GM21423 (cell line): ENCODE data around the gene KRTAP5-11.
"Not testable (repeated sequence)": the region's sequence is repeated elsewhere in the genome, so short reads cannot be mapped to it uniquely, and the experiment has no call there.

Experiments used
- ATAC-seq: cut with Tn5 transposase; IDR thresholded peaks from one replicate; pipeline ENCODE4 v1.9.1; 2021; ENCODE audit warnings: mild to moderate bottlenecking, moderate library complexity; ENCODE audit not compliant: unreplicated experiment

KRTAP5-11 gene

DNA sequence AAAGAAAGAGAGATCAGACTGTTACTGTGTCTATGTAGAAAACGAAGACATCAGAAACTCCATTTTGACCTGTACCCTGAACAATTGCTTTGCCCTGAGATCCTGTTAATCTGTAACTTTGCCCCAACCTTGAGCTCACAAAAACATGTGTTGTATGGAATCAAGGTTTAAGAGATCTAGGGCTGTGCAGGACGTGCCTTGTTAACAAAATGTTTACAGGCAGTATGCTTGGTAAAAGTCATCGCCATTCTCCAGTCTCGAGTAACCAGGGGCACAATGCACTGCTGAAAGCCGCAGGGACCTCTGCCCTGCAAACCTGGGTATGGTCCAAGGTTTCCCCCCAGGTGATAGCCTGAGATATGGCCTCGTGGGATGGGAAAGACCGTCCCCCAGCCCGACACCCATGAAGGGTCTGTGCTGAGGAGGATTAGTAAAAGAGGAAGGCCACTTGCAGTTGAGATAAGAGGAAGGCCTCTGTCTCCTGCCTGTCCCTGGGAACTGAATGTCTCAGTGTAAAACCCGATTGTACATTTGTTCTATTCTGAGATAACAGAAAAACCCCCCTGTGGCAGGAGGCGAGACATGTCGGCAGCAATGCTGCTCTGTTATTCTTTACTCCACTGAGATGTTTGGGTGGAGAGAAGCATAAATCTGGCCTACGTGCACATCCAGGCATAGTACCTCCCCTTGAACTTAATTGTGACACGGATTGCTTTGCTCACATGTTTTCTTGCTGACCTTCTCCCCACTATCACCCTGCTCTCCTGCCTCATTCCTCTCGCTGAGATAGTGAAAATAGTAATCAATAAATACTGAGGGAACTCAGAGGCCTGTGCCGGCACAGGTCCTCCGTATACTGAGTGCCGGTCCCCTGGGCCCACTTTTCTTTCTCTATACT lies 47.7 kb downstream of the KRTAP5-11 start:
- ATAC-seq = not testable (repeated sequence)

DNA sequence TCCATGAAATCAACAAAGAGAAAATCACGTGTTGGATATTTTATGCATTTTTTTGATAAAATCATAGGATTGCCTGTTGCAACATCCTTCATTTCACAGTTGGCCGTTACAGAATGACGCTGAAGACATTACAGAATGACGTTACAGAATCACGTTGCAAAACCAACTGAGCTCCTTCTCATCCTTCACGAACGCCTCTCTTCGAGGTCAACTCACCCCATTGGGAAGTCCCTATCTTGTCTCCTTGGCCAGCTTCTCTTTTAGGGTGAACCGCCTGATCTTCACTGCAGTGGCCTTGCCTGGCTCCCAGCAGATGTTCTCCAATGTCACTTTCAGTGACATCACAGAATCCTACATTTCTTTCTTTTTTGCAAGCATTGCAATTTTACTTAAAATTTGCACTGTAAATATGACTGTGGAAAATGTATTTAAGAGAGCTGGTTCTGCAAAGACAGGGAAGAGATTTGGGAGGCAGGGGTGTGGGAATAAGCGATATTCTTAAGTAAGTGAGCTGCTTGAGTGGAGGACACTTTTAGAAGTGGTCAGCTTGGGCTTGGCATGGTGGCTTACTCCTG lies 50.6 kb downstream of the KRTAP5-11 start:
- no peak for ATAC-seq
